Activated CD8-positive, alpha-beta memory T cell treated with anti-CD3 and anti-CD28 coated beads, Interleukin-2, amount 50 U/mL, for 1 hour (primary cell): ENCODE measurements around the gene MYCBP.
A peak's percentile ranks its signal among the peaks of the same experiment; 100 is the strongest.
"Not testable (repeated sequence)": the region's sequence is repeated elsewhere in the genome, so short reads cannot be mapped to it uniquely, and the experiment has no call there.

Source experiments
- DNase-seq: peaks from one replicate; pipeline ENCODE4 v3.0.0-alpha.2; 2020; ENCODE audit errors: extremely low read depth

The MYCBP gene

DNA sequence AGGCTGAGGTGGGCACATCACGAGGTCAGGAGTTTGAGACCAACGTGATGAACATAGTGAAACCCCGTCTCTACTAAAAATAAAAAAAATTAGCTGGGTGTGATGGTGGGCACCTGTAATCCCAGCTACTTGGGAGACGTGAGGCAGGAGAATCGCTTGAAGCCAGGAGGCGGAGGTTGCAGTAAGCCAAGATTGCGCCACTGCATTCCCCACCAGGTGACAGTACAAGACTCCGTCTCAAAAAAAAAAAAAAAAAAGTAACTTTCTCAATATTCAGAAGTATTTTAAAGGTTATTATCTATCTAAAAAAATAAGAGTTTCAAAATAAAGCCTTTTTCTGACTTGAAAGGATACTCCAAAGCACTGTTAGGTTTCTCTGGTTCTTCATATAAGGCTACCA is 5.9 kb downstream of the MYCBP start:
- no peak for DNase-seq

GRCh38 chr1:38865112-38865715 is 7.9 kb downstream of the MYCBP start:
- no peak for DNase-seq

- DNase-seq = no peak
These were observed 12.7 kb downstream of the MYCBP start for GRCh38 chr1:38860454-38860795.

GRCh38 chr1:38859561-38860453 is 13.3 kb downstream of the MYCBP start, which contains the start of gene RRAGC:
Gene RRAGC, minus strand, starts transcription at chr1:38859772. Its CDS starts 126 bp downstream, at chr1:38859646.
- DNase-seq = peak; percentile 94

GRCh38 chr1:38858833-38859560 is 14.2 kb downstream of the MYCBP start:
- DNase-seq = no peak

DNA sequence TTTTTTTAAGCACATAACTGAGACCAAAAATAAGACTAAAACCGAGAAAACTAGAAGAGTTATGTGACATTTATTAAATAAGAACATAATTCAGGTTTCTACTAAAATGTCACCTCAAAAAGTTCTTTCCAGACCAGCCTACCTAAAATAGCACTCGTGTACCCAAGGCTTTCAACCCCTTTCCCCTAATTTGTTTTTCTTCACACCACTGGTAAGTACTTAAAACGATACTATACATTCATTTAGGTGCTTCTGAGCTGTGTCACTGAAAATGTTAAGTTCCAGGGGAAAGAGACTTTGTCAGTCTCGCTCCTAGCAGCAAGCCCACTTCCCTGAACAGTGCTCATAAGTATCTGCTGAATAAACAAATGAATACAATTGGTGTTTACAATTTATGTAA is 20.4 kb downstream of the MYCBP start:
- DNase-seq = no peak

GRCh38 chr1:38848071-38848470 is 25.1 kb downstream of the MYCBP start:
- no peak for DNase-seq

DNA sequence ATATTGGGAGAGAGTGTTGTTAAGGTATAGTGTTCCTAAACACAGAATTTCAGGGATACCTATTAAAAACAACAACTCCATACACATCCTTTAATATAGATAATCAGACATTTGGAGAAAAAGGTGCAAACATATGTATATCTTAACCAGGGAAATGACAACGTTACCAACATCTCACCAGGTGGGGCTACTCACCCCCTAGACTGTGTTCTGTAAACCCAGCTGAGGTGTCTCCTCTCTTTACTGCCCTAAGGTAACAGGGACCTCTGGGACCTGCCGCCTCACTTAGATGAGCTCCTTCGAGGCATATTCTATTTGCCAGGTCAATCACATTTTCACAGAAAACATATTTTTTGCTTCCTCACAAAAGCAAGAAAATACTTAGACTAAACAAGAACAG is 26.9 kb downstream of the MYCBP start:
- no peak for DNase-seq

DNA sequence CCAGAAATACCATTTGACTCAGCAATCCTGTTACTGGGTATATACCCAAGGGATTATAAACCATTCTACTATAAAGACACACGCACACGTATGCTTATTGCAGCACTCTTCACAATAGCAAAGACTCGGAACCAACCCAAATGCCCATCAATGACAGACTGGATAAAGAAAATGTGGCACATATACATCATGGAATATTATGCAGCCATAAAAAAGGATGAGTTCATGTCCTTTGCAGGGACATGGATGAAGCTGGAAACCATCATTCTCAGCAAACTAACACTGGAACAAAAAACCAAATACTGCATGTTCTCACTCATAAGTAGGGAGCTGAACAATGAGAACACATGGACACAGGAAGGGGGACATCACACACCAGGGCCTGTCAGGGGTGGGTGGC is 28.1 kb downstream of the MYCBP start:
- DNase-seq = not testable (repeated sequence)

DNA sequence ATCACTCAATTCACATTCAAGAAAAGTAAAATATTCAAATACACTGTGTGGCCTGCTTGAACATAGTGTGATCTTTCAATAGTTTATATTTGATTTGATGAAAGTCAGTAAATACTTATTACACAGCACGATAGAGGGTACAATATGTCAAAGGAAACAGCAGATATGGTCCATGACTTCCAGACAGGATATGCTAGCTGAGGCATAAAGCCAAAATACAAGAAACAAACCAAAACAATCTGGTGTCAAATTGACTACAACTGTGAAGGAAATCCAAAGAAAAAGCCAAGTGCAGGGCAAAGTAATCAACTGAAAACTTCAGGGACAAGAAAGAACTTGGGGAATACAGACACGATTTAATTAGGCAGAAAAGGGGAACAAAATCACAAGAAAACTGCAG is 32.9 kb downstream of the MYCBP start:
- DNase-seq = no peak

DNA sequence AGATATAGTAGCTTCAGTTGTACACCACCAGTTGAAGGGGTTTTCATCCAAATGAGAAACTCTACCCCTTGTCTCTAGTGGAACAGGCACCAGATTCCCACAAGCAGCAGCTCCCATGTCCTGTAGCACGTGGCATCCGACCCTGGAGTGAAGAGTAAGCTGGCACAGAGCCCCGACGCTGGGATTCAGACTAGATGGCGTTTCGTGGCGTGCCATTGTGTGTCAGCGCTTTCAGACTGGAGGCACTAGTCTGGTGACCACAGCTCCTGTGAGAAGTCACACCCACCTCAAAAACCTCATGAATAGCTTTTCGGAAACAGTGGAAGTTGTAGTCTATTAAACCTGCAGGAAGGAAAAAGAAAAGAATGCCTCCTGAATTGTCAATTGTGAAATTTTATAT is 33.8 kb downstream of the MYCBP start:
- DNase-seq = no peak

GRCh38 chr1:38836316-38836715 is 36.8 kb downstream of the MYCBP start:
- not testable (repeated sequence) for DNase-seq

- peak; percentile 34 for DNase-seq
These were observed 38.0 kb downstream of the MYCBP start for GRCh38 chr1:38834937-38835827.

GRCh38 chr1:38834221-38834782 is 38.8 kb downstream of the MYCBP start:
- DNase-seq = no peak

DNA sequence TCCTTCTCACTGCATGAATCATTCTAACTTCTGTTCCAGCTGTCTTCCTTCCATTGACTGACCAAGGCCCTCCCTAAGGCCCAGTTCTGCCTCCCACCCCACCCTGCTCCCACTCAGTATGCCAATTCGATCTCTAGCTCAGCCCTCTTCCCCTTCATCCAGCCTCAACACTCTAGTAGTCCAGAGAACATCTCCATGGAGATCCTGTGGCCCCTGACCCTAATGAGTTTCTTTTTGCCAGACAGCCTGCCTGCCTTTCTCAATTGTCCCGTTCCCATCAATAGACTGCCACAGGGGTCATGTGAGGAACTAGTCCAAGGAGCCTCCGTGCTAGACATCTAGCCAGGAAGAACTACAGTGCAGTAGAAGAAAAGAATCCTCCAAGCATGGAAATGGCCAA is 40.0 kb downstream of the MYCBP start:
- DNase-seq = no peak

DNA sequence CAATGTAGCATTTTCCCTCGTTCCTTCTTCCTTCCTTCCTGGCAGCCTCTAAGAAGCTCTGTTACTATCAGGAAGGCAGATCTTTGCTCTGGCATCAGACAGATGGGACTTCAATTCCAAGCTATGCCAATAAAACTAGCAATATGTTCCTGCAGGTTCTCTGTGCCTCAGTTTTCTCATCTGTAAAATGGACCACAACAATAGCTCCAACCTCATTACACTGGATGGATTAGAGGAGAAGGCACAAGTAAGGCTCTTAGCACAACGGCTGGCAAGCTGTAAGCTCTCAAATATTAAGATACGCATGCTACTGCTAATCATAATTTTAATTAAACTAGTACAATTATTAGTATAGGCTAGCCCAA is 40.8 kb downstream of the MYCBP start:
- DNase-seq = no peak

- no peak for DNase-seq
These were observed 41.3 kb downstream of the MYCBP start for GRCh38 chr1:38831731-38832369.

DNA sequence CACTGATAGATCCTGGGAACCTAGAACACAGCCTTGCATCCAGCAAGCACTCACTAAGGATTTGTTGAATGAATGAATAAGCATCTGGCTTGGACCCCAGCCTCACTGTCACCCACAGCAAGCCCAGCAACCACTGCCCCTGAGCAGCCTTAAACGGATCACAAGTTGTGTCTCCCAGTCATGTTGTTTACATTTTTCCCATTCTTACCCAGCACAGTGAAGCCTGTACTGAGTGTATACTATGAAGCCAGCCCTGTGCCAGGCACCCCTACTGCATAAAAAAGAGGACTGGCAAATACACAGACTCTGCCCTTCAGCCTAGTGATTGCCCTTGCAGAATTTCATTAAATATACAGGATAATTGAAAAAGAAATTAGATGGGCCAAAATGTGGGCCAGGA is 43.8 kb downstream of the MYCBP start:
- no peak for DNase-seq

DNA sequence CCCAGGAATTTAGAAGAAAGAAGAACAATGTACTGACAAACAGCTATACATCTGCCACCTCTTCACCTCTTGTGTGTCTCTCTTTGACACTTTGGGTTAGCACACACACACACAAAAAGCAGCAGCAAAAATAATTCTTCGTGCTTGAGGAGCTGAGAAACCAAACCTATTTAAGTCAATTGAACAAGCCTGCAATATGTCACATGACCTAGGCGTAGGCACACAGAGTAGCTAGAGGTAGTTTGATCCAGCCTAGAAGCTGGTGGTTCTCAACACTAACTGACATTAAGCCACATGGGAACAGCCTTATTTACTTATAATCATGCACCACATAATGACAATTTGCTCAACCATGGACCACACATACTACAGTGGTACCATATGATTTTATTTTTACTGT is 45.8 kb downstream of the MYCBP start:
- no peak for DNase-seq

DNA sequence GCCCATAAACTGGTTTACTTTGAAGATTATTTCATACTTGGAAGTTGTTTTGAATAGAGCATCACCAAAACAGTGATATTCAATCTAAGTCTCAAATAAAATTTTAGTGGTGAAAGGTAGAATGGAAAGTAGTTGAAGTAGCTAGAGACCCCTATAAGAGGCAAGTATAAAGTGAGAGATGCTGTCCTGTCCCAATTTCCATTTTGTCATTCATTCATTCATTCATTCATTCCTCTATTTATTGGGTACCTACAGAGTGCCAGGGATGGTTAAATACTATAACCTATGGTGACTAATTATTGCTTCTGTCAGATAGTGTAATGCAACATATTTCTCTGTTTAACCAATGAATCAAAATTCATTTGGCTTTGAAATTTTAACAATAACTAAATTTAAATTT is 46.3 kb downstream of the MYCBP start:
- DNase-seq = no peak

GRCh38 chr1:38826262-38826661 is 46.9 kb downstream of the MYCBP start:
- no peak for DNase-seq
